ENCODE measurements around the gene IPO9.

Gene IPO9

DNA sequence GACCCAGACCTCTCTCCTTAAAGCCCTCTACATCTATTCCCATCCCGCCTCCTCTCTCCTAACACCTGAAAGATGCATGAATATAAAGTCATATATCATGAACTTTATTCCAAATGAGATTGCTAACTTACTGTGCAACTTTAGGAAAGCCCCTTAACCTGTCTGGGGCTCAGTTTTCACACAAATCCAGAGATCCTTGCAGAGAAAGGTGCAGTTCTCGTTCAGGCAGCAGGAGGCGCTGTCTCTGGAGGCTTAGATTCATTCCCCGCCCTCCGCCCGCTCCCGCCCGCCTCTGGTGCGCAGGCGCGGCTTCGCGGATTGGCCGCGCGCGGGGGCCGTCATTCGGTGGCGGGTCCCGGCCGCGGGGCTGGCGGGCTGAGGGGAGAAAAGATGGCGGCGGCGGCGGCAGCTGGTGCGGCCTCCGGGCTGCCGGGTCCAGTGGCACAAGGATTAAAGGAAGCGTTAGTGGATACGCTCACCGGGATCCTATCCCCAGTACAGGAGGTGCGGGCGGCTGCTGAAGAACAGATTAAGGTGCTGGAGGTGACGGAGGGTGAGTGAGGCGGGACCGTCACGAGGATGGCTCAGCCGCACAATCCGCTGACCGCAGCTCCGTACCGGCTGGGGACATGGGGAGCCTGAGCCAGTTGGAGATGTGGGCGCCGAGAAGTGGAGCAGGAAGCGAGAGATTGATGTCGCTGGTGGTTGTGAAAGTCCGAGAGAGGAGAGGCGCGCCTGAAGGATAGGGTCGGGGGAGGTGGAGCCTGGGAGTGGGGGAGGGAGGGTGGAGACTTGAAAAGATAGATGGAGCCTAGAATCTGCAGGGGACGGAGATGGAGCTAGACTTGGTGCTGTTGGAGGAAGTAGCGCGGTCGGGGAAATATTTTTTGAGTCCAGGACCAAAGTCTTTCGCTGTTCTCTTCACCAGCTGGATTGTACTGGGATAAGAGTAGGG lies at the start of gene IPO9:
IPO9 (plus strand) TSS at position 338 of the 955 bp plus-strand sequence; CDS start at position 391, 53 bp downstream.
- DNase-seq = peak; percentile 72

DNA sequence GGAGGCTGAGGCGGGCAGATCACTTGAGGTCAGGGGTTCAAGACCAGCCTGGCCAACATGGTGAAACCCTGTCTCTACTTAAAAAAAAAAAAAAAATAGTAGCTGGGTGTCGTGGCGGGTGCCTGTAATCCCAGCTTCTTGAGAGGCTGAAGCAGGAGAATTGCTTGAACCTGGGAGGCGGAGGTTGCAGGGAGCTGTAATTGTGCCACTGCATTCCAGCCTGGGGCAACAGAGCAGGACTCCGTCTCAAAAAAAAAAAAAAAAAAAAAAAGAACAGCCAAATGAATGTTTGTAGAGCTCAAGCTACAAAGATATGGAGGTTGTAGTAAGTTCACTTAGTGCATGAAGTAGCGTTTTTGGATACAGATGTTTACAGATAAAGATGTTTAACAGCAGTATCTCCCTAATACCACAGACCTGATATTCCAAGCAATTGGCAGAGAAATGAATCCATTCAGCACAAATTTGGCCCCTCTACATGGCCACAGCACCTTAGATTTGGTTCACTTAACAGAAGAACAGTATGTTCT lies 49.5 kb upstream of the IPO9 start:
- DNase-seq = no peak

DNA sequence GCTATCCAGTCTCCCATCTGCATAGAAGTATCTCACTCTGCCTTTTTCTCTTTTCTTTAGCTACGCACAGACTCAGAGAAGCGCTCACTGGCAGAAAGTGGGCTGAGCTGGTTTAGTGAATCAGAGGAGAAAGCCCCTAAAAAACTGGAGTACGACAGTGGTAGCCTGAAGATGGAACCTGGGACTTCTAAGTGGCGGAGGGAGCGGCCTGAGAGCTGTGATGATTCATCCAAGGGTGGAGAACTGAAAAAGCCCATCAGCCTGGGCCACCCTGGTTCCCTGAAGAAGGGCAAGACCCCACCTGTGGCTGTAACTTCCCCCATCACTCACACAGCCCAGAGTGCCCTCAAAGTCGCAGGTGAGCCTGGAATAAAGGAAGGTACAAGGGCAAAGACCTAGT lies 48.0 kb upstream of the IPO9 start:
- DNase-seq = no peak

DNA sequence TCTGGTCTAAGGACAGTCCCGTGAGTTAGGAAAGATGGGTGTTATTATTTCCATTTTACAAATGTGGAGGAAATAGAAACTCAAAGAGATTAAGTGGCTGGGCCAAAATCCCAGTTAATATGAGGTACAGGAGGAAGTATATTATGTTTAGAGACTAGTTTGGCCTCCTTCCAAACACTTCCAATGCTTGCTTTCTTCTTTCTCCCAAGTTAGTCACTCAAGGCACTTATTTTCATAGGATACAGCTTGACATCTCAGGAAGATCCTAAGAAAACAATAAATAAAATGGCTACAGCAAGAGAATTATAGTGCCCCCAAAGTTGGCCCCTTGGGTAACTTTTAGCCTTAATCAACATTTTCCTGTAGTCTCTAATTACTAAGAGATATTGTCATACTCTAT lies 47.5 kb upstream of the IPO9 start:
- DNase-seq = no peak

DNA sequence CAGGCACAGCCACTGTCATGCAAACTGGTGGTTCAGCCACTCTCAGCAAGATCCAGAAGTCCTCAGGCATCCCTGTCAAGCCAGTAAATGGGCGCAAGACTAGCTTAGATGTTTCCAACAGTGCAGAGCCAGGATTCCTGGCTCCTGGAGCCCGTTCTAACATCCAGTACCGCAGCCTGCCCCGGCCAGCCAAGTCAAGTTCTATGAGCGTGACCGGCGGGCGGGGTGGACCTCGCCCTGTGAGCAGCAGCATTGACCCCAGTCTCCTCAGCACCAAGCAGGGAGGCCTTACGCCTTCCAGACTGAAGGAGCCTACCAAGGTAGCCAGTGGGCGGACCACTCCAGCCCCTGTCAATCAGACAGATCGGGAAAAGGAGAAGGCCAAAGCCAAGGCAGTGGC lies 46.6 kb upstream of the IPO9 start:
- DNase-seq = no peak

DNA sequence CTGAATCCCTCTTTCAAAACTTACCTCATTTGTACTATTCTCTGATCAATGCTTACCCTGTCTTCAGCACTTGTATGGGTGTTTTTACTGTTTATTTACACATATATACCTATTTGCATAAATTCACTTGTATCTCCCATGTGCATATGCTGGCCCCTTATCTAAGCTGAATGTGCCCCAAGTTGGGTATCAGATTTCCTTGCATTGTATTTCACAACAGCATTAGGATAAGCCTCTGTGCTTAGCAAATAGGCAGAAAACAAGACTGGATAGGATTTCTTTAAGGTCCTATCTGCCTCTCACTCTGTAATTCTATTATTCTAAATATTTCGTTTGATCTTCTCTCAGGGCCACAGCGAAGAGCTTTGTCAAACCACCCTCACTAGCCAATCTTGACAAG lies 45.9 kb upstream of the IPO9 start:
- DNase-seq = no peak

DNA sequence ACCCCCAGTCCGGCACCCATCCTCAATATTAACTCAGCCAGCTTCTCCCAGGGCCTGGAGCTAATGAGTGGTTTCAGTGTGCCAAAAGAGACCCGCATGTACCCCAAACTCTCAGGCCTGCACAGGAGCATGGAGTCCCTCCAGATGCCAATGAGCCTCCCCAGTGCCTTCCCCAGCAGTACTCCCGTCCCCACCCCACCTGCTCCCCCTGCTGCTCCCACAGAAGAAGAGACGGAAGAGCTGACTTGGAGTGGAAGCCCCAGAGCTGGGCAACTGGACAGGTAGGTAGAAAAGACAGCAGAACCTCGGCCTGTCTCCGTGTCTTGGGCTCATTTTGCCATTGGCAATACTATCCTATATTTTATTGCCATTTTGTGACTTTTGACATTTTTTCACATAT lies 45.4 kb upstream of the IPO9 start:
- no peak for DNase-seq

DNA sequence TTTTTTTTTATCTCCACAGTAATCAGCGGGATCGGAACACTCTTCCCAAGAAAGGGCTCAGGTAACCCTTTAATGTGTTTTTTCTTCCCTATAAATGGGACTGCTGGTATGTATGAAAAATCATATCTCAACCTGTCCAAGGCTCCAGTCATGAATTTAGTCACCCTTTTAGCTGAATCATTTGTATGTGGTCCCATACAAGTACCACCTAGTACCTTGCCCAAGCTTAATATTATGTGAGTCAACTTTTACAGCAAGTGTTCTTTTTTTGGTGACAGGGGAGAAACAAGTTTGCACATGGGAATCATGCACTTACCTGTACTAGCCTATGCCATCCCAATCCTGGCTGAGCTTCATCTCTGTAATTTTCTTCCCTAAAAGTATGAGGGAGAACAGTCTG lies 43.7 kb upstream of the IPO9 start:
- DNase-seq = no peak

DNA sequence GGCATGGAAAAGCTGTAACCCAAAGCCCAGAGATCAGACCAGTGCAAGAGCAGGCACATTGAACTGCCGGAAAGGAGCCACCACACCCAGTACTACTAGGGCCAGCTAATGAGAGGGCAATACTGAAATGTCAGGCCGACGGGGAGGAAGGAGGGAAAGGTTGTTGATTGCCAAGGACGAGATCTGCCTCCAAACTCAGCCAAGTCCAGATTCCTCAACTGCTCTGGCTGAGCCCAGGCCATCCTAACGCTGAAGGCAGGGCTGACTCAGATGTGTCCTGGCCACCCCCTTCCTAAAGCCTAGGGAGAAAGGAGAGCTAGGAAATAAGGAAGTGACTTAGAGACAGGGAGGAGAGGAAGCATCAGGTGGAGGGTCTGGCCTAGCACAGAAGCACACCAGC lies 42.1 kb upstream of the IPO9 start:
- no peak for DNase-seq

DNA sequence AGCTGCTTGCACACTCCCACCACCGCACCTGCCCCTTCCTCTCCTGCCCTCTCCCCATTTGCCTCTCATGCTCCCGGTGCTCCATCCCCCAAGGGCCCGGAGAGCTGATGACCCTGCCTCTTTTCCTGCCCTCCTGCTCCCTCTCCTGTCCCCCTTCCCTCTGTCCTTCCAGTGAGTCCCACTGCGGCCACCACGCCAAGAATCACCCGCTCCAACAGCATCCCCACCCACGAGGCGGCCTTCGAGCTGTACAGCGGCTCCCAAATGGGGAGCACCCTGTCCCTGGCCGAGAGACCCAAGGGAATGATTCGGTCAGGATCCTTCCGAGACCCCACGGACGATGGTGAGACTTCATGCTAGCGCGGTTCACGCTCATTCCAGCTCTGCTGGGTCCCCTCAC lies 40.7 kb upstream of the IPO9 start:
- DNase-seq = no peak

DNA sequence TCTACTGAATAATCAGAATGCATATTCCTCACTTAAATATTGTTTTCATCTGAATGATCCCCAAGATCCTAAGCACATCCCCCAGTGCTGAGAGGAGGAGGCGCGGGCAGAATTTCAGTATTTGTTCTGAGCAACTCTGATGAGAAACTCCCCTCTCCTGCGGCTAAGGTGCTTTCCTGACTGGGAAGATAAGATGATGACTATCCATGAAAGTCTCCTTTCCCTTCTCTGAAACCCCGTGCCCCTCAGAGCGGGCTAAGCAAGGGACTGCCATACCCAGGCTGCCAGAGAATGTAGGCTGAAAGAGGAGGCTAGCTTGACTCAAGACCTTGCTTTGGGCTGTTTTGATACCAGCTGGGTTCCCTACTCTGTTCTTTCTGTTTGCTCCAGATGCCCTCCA lies 39.7 kb upstream of the IPO9 start:
- DNase-seq = no peak

DNA sequence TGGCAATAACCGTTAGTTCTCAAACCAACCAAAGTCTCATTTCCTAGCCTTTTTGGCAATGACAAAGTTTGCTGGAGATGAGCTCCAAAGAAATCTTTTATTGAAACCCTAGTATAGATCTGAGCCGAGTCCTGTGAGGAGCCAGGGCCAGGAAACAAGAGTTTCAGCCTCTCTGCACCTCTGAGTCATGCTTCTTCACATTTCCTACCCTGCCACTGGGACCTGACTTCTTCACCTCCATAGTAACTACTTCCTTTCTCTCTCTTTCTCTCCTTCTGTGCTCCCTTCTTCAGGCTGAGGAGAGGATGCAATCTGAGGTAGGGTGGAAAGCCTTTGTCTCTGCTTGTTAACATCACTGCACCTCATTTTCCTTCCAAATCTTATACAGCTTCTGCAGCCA lies 38.7 kb upstream of the IPO9 start:
- no peak for DNase-seq

DNA sequence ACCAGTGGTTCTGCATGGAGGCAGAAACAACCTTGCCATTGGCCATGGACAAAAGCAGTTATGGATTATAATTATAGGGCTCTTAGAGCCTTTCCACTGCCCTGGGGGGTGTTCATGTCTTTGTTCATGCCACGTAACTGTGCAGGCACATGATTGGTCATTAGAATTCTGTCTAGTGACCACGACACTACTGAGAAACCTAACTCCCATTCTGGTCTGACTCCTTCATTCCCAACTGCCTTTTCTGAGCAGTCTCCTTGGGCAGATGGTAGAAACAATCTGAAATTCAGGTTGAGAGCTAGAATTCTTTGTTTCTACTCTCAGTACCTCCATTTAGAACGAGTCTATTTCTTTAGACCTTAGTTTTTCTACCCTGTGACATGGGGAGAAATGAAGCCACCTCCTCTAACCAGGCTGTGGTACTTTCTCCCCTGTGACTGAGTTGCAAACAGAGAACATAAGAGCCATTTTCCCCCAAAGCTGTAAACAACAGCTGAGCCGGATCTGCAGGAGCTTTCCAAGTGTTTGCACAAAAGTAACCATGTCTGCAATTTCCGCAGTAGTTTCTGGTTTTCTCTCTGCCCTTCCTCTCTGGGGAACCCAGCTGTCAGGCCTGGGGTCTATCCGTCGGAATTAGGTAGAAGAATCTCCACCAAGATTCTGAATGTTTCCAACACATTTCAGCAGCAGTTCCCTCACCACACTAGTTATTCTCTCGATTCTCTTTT lies 37.7 kb upstream of the IPO9 start:
- DNase-seq = peak; percentile 43

DNA sequence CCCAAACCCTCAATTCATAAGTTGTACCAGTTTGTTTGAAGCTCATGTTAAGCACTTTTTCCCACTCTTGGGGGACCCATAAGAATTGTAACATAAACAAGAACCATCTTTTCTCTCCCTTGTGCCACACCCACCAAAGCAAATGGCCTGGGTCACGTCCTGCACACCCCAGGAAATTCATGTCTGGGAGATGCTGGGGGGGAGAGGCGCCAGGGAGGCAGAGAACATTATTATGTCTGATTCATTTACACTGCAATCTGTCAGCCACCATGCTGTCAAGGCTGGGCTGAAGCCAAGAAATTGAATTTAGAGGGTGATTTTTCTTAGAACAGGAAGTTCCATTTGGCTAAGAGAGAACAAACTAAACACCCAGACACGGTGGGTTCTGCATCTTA lies 37.2 kb upstream of the IPO9 start:
- DNase-seq = peak; percentile 81

DNA sequence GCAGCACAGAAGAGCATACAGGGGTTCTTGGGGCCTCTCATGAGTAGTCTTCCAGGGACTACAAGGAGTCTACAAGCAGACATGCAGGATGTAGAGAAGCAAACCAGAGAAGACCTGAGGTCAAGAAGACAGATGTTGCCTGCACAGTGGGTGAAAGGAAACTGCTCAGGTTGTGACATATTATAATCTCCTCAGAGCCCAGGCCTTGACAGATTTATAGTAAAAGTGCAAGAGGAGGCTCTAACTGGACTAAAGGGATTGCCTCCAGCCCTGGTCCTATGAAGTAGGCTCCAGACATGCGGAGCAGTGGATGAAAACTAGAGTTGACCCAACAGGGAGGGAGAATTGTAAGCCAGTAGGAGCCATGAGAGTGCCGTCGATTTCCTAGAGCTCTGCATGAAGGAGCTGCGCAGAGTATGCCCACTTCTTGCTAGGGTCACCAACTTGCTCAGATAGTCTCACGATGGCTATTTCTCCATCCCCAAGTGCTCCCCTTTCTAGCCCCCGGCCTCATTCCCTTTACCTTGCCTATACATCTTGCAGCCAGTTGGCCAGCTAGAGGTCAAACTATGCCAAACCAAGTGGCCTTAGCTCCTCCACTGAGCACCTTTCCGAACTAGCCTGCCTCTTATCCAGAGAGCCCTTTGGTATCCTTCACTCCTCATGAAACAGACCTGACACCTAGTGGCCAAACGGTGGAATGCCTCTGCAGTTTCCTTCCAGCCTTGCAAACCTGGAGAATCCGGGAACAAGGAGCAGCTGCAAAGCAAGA lies 36.2 kb upstream of the IPO9 start:
- DNase-seq = peak; percentile 63

DNA sequence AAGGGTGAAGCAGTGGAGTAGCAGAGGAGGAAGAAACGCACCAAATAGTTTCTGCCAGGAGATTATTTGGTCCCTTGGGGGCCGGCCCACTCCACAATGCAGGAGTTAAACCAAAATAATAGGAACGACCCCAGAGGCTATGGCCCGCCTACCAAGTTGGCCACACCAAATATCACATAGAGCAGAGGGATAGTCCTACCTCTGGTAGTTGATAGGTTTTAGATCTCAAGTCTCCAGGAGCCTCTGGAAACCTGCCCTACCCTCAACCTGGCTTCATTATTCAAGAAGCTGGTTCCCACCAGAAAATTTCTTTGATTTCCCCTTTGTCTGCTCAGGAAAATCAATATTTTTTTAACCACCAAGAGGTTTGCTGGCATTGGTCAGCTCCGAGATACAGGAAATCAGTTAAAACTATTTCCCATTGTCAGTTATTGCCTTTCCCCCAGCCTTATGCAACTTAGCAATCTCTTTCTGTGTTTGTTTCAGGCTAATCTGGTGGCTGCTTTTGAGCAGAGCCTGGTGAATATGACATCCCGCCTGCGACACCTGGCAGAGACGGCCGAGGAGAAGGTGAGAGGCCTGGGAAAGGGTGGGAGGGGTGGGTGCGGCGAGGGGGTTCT lies 35.5 kb upstream of the IPO9 start:
- no peak for DNase-seq

DNA sequence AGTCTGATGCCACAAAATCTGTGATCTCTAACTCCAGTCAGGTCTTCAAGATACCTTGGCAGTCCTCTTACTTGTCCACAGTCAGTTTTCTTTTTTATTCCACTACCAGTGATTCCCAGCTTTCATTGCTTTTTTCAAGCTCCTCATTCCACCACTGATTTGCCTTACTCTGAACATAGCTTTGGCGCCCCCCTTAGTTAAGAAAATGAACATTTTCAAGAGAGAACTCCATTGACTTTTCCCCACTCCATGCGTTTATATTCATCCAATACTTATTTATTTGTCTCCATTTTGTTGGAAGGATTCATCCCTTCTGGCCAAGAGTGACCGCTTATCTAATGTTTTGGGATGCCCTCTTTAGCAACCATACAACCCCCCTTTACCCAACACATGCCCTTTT lies 33.9 kb upstream of the IPO9 start:
- DNase-seq = no peak

DNA sequence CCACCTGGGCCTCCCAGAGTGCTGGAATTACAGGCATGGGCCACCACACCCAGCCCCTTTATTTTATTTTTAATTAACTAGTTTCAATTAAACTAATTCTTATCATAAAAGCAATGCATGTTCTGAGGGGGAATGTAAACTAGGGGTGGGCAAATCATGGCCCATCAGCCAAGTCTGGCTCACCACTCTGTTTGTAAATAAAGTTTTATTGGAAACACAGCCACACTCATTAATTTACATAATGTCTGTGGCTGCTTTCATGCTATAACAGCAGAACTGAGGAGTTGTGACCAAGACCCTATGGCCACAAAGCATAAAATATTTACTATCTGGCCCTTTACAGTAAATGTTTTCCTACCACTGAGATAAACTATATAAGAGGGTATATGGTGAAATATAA lies 28.7 kb upstream of the IPO9 start:
- DNase-seq = no peak

DNA sequence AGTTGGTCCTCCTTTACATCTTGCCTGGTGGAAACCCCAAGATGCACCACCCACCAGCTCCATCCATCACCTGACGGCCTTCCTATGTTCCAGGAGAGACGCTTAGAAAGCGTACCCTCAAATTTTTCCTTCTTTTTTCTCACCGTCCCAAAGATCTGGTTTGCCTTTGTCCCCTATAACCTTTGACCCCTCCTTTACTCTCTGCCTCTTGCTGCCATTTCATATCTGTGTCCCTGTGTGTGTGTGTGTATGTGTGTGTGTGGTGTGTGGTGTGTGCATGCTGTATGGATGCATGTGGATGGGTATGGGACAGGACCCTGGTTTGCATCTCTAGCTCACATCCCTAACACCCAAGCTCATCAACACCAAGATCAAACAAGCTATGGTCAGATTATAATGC lies 22.2 kb upstream of the IPO9 start:
- no peak for DNase-seq

DNA sequence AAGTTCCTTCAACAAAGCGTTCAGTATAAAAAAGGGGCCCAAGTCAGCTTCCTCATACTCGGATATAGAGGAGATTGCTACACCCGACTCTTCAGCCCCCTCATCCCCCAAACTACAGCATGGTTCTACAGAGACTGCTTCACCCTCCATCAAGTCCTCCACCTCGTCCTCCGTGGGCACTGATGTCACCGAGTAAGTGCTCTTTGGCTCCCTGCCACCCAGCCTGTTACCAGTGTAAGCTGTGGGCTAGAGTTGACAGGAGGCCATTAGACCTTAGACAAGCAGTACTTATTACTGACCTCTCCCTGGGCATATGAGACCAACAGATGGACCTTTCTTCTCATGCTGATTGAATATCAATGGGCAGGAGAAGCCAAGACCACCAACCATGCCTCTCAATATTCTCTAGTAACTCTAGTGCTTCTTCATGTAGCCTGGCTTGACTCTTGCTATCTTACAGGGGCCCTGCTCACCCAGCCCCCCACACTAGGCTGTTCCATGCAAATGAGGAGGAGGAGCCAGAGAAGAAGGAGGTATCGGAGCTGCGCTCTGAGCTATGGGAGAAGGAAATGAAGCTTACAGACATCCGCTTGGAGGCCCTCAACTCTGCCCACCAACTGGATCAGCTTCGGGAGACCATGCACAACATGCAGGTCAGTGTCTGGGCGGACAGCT lies 20.9 kb upstream of the IPO9 start:
- no peak for DNase-seq

DNA sequence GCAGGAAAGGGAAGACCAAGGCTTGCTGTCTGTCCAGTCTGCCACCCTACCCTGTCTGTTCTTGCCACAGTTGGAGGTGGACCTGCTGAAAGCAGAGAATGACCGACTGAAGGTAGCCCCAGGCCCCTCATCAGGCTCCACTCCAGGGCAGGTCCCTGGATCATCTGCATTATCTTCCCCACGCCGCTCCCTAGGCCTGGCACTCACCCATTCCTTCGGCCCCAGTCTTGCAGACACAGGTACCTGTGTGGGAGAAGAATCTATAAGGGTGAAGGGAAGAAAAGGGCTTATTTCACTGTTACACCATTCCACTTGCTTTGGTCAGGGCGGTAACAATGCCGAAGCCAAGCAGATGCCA lies 20.3 kb upstream of the IPO9 start:
- DNase-seq = no peak

DNA sequence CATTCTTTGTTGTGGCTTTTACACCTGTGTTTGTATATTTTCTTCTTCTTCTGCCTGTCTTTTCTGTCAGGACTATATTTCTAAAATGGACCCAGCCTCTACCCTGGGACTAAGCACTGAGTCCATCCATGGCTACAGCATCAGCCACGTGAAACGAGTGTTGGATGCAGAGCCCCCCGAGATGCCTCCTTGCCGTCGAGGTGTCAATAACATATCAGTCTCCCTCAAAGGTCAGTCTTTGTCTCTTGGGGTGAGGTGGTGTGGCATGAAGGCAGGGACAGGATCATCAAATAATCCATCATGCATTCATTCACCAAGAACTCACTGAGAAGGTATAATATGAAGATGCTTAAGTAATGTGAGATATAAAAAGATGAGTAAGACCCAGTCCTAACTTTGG lies 19.1 kb upstream of the IPO9 start:
- no peak for DNase-seq
